Astrocyte (in vitro differentiated cells and primary cell): ENCODE data around the gene XCL2. TPM values are rescaled to one million over a fixed set of nuclear protein-coding genes. Genes with fewer than 3 reads are reported as not detected.

Experiments used
- DNase-seq: peaks from one replicate; pipeline ENCODE4 v3.0.0-alpha.2; 2010; ENCODE audit warnings: low read depth
- FAIRE-seq: peaks from 2 replicates; lab custom pipeline; 2011; peaks lifted over from hg19 to GRCh38; lab: Jason Lieb, UNC
- H2AFZ ChIP-seq: 2 replicates; pipeline ENCODE4 v1.6.0; 2012; ENCODE audit warnings: low read depth, low read length, inconsistent platforms
- H3K27ac ChIP-seq: 2 replicates; pipeline ENCODE4 v1.5.1; 2011; ENCODE audit warnings: low read depth, low read length, inconsistent platforms
- H3K27me3 ChIP-seq: 2 replicates; pipeline ENCODE4 v1.6.0; 2011; ENCODE audit warnings: low read length, inconsistent platforms; ENCODE audit not compliant: insufficient read depth
- H3K36me3 ChIP-seq: 2 replicates; pipeline ENCODE4 v1.5.1; 2011; ENCODE audit warnings: low read length, inconsistent platforms; ENCODE audit not compliant: insufficient read depth
- H3K4me1 ChIP-seq: 2 replicates; pipeline ENCODE4 v1.5.1; 2011; ENCODE audit warnings: low read length, inconsistent platforms; ENCODE audit not compliant: insufficient read depth
- H3K4me2 ChIP-seq: 2 replicates; pipeline ENCODE4 v1.6.0; 2012; ENCODE audit warnings: low read length, inconsistent platforms
- H3K4me3 ChIP-seq: 2 replicates; pipeline ENCODE4 v1.5.1; 2011; ENCODE audit warnings: low read depth, mild to moderate bottlenecking, low read length, inconsistent platforms; ENCODE audit not compliant: insufficient read depth
- H3K79me2 ChIP-seq: 2 replicates; pipeline ENCODE4 v1.6.0; 2012; ENCODE audit warnings: mild to moderate bottlenecking, low read length, inconsistent platforms; ENCODE audit not compliant: insufficient read depth
- H3K9ac ChIP-seq: 2 replicates; pipeline ENCODE4 v1.6.0; 2012; ENCODE audit warnings: mild to moderate bottlenecking, low read length, inconsistent platforms
- H3K9me3 ChIP-seq: 2 replicates; pipeline ENCODE4 v1.5.1; 2012; ENCODE audit warnings: low read depth, mild to moderate bottlenecking, low read length, inconsistent platforms; ENCODE audit not compliant: insufficient read depth
- H4K20me1 ChIP-seq: 2 replicates; pipeline ENCODE4 v1.6.0; 2012; ENCODE audit warnings: low read length, inconsistent platforms; ENCODE audit not compliant: insufficient read depth
- H3K27ac Mint-ChIP-seq: one replicate; pipeline ENCODE4 v1.8.0; 2021; ENCODE audit warnings: mild to moderate bottlenecking, mixed read lengths; ENCODE audit not compliant: unreplicated experiment
- H3K27me3 Mint-ChIP-seq: one replicate; pipeline ENCODE4 v1.8.0; 2021; ENCODE audit warnings: low read depth, mixed read lengths; ENCODE audit not compliant: unreplicated experiment
- H3K36me3 Mint-ChIP-seq: one replicate; pipeline ENCODE4 v1.8.0; 2021; ENCODE audit warnings: low read depth, mixed read lengths; ENCODE audit not compliant: unreplicated experiment
- H3K4me1 Mint-ChIP-seq: one replicate; pipeline ENCODE4 v1.8.0; 2021; ENCODE audit warnings: low read depth, mixed read lengths; ENCODE audit not compliant: unreplicated experiment
- H3K4me3 Mint-ChIP-seq: one replicate; pipeline ENCODE4 v1.8.0; 2021; ENCODE audit warnings: mild to moderate bottlenecking, moderate library complexity, mixed read lengths; ENCODE audit not compliant: unreplicated experiment
- H3K9me3 Mint-ChIP-seq: one replicate; pipeline ENCODE4 v1.8.0; 2021; ENCODE audit warnings: mild to moderate bottlenecking, mixed read lengths; ENCODE audit not compliant: unreplicated experiment
- EZH2 ChIP-seq: IDR thresholded peaks from 2 replicates; pipeline ENCODE4 v1.6.1; 2012; ENCODE audit warnings: mild to moderate bottlenecking, low read length, inconsistent platforms; ENCODE audit not compliant: insufficient read depth
- total RNA-seq: library from RNA; stranded (reverse); gene quantifications from 2 replicates; pipeline ENCODE4 v1.2.1, GENCODE V29; 2021
- TF ChIP-seq, protein P1 (sequence below): IDR thresholded peaks from 2 replicates; pipeline ENCODE4 v1.5.1; 2011; ENCODE audit warnings: low read depth, mild to moderate bottlenecking, inconsistent platforms, low read length, moderate library complexity; ENCODE audit not compliant: insufficient read depth

XCL2 gene
- total RNA-seq, 1 donor from 2014 or later: not detected

DNA sequence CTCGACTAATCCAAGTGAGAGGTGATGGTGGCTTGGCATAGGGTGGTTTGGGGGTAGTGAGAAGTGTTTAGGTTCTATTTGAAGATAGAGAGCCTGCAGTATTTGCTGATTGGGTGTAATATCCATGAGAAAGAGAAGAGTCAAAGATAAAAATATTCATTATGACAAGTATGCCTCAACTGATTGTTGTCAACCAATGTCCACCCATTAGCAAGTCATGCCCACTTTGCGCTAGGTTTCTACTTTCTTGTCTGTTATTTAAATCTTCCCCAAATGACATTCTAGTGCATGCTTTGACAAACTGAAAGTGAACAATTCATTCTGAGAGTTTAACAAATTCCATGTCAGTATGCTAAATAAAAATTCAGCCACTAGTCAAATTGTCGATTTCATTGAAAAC lies 28.8 kb upstream of the XCL2 start:
- no peaks in the 10 kb centered on the region for H3K27me3 ChIP-seq

DNA sequence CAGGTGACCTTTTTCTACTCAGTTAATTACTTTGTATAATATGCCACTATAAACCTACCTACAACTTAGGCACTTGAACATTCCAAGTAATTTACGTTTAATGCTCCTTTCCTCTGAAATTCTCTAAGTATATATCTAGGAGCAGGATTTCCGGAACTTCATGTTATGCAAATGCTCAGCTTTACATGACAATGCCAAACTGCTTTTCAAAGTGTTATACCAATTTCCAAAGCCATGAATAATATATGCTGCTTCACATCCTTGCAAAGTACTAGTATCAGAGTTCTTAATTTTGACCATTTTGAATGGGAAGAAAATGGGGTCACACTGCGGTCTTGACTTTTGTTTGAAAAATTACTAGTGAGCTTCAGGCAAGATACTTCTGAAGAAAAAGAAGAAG lies 26.9 kb upstream of the XCL2 start:
- TF ChIP-seq EZH2: no peak
- TF ChIP-seq, protein P1, sequence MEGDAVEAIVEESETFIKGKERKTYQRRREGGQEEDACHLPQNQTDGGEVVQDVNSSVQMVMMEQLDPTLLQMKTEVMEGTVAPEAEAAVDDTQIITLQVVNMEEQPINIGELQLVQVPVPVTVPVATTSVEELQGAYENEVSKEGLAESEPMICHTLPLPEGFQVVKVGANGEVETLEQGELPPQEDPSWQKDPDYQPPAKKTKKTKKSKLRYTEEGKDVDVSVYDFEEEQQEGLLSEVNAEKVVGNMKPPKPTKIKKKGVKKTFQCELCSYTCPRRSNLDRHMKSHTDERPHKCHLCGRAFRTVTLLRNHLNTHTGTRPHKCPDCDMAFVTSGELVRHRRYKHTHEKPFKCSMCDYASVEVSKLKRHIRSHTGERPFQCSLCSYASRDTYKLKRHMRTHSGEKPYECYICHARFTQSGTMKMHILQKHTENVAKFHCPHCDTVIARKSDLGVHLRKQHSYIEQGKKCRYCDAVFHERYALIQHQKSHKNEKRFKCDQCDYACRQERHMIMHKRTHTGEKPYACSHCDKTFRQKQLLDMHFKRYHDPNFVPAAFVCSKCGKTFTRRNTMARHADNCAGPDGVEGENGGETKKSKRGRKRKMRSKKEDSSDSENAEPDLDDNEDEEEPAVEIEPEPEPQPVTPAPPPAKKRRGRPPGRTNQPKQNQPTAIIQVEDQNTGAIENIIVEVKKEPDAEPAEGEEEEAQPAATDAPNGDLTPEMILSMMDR: no peak
- no peaks in the 10 kb centered on the region for H3K36me3 ChIP-seq
- no peak for FAIRE-seq
- H3K4me3 ChIP-seq: no peak overlapping the region
- H3K4me2 ChIP-seq: no peak overlapping the region
- Mint-ChIP-seq H3K9me3 (no peaks in the 10 kb centered on the region), H3K27me3 (peaks cover 1% of the 10 kb centered on the region), H3K27ac (no peak overlapping the region), H3K36me3 (no peaks in the 10 kb centered on the region), H3K4me3 (no peak overlapping the region), H3K4me1 (no peaks in the 10 kb centered on the region)
- H4K20me1 ChIP-seq: no peaks in the 10 kb centered on the region
- H3K27ac ChIP-seq: no peak overlapping the region
- H3K9me3 ChIP-seq: no peaks in the 10 kb centered on the region
- no peak overlapping the region for H3K9ac ChIP-seq
- no peaks in the 10 kb centered on the region for H3K27me3 ChIP-seq
- no peaks in the 10 kb centered on the region for H3K79me2 ChIP-seq
- no peak for DNase-seq
- H3K4me1 ChIP-seq: no peaks in the 10 kb centered on the region
- no peak overlapping the region for H2AFZ ChIP-seq

More for the DNA sequence above, 28.8 kb upstream of the XCL2 start:
- Histone ChIP-seq H2AFZ (no peak overlapping the region), H3K4me1 (no peaks in the 10 kb centered on the region), H3K4me2 (no peak overlapping the region), H3K9ac (no peak overlapping the region), H3K36me3 (no peaks in the 10 kb centered on the region), H3K27ac (no peak overlapping the region), H4K20me1 (no peaks in the 10 kb centered on the region), H3K79me2 (no peaks in the 10 kb centered on the region), H3K4me3 (no peak overlapping the region), H3K9me3 (no peaks in the 10 kb centered on the region)
- Mint-ChIP-seq H3K4me1 (no peaks in the 10 kb centered on the region), H3K4me3 (no peak overlapping the region), H3K27me3 (peaks cover 1% of the 10 kb centered on the region), H3K36me3 (no peaks in the 10 kb centered on the region), H3K27ac (no peak overlapping the region), H3K9me3 (no peaks in the 10 kb centered on the region)
- TF ChIP-seq, protein P1: no peak
- TF ChIP-seq EZH2: no peak
- FAIRE-seq (no peak), DNase-seq (no peak)

DNA sequence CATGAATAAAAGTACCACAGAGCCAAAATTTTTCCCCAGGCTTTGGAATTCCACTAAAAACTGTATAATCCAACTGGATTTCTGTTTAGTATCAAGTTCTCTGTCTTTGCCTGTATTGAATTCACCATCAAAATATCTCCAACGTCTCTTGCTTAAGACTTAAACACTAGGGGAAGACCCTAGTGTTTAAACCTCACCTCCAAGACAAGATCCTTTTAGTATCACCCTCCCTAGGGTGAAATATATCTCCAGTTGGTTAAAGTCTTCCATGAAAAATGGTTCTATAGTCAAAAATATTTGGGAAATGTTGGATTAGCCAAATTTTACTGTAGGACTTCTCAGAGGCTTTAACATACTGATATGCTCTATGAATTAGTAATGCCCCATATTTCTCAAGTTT lies 24.5 kb upstream of the XCL2 start:
- Mint-ChIP-seq H3K36me3 (no peaks in the 10 kb centered on the region), H3K4me3 (no peak overlapping the region), H3K9me3 (no peaks in the 10 kb centered on the region), H3K27me3 (peaks cover 4% of the 10 kb centered on the region), H3K27ac (no peak overlapping the region), H3K4me1 (no peaks in the 10 kb centered on the region)
- no peaks in the 10 kb centered on the region for H3K36me3 ChIP-seq
- no peak overlapping the region for H3K27ac ChIP-seq
- no peaks in the 10 kb centered on the region for H3K9me3 ChIP-seq
- no peaks in the 10 kb centered on the region for H4K20me1 ChIP-seq
- no peak overlapping the region for H3K4me2 ChIP-seq
- H3K27me3 ChIP-seq: no peaks in the 10 kb centered on the region
- no peaks in the 10 kb centered on the region for H3K79me2 ChIP-seq
- no peak overlapping the region for H3K4me3 ChIP-seq
- no peak for TF ChIP-seq EZH2
- TF ChIP-seq, protein P1: no peak
- DNase-seq (no peak), FAIRE-seq (no peak)
- no peaks in the 10 kb centered on the region for H3K4me1 ChIP-seq
- H2AFZ ChIP-seq: no peak overlapping the region
- H3K9ac ChIP-seq: no peak overlapping the region
